GM23248 (cell line): Measurements from ENCODE around the gene C5.

ENCODE experiments used
- EZH2 ChIP-seq: fragments of 200-600 bp; sonication (generic); IDR thresholded peaks from 2 replicates; pipeline ENCODE4 v1.6.1; 2018; ENCODE audit warnings: antibody characterized with exemption, mild to moderate bottlenecking; ENCODE audit not compliant: insufficient read depth, poor library complexity, severe bottlenecking
- EZH2phosphoT487 ChIP-seq: fragments of 200-600 bp; sonication (generic); IDR thresholded peaks from 2 replicates; pipeline ENCODE4 v1.6.1; 2018; ENCODE audit warnings: antibody characterized with exemption, moderate library complexity, mild to moderate bottlenecking, low read depth; ENCODE audit not compliant: insufficient read depth

DNA sequence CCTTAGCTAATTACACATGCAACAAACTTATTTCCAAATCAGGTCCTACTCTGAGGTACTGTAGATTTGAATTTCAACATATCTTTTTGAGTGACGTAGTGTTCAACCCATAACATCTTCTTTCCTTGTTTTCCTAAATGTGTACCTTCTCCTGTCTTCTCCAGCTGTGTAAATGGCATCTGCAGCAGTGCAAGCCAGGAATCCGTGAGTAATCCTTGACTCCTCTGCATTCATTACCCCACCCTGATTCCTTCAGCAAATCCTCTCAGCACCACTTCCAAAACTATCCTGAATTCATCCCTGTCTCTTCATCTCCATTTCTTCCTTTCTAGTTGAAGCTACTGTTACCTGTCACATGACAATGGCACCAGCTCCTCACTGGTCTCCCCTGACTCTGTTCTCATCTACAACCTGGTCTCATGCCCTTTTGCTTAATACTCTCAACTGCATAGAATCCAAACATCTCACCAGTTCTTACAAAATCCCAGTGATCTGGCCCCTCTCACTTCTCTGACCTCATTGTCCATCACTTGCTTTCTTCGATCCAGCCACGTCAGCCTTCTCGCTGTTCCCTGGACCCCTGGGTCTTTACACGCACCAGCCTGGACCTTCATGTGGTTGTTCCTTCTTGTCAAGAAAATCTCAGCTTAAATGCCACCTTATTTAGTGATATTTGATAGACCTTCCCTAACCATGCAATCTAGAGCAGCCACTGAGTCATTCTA, 108.9 kb downstream of the C5 start:
- TF ChIP-seq EZH2 (no peak), EZH2phosphoT487 (no peak)
